Measurements from ENCODE around the gene HERC5.

- TF ChIP-seq CTCF (IDR thresholded peaks at IDR 0.05 in 4 of 5, conservative IDR thresholded peaks at IDR 0.05 in 1 of 5) (no peak), POLR2A (IDR thresholded peaks at IDR 0.05) (no peak)
Measured at GRCh38 chr4:88439161-88439760, 17.7 kb upstream of the HERC5 start.

Measured in gastrocnemius medialis (tissue), 4 donors.